ENCODE data around the gene TNRC6B. TPM values are rescaled to one million over a fixed set of nuclear protein-coding genes. Genes with fewer than 3 reads are reported as not detected.

TNRC6B gene
- total RNA-seq, 1 donor from 2014 or later = 80.1 TPM

DNA sequence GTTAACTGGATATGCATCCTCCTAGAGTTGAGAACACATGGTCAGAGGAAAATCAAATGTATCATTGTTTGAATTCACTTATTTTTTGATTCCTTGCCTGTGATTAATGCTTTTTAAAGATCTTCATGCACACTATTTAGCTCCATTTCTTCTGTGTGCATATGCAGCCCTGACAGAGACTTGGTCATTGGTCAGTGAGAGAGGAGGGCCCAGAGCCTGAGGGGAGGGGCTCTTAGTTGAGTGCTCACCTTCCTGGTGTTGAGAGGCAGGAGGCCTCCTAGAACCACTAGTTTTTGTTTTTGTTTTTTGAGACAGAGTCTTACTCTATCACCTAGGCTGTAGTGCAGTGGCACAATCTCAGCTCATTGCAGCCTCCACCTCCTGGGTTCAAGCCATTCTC, 48.9 kb downstream of the TNRC6B start:
- no peaks in the 10 kb centered on the region for H3K9me3 Mint-ChIP-seq
- no peak overlapping the region for H3K4me3 Mint-ChIP-seq
- H3K27ac Mint-ChIP-seq = no peak overlapping the region
- peaks cover 16% of the 10 kb centered on the region for H3K4me1 Mint-ChIP-seq
- no peaks in the 10 kb centered on the region for H3K27me3 Mint-ChIP-seq (ENCODE audit: low read depth)
- peaks cover 12% of the 10 kb centered on the region for H3K36me3 Mint-ChIP-seq
- no peak for DNase-seq (ENCODE audit: low spot score in 2 of 2, unreplicated experiment in 2 of 2)
- TF ChIP-seq, protein P1, sequence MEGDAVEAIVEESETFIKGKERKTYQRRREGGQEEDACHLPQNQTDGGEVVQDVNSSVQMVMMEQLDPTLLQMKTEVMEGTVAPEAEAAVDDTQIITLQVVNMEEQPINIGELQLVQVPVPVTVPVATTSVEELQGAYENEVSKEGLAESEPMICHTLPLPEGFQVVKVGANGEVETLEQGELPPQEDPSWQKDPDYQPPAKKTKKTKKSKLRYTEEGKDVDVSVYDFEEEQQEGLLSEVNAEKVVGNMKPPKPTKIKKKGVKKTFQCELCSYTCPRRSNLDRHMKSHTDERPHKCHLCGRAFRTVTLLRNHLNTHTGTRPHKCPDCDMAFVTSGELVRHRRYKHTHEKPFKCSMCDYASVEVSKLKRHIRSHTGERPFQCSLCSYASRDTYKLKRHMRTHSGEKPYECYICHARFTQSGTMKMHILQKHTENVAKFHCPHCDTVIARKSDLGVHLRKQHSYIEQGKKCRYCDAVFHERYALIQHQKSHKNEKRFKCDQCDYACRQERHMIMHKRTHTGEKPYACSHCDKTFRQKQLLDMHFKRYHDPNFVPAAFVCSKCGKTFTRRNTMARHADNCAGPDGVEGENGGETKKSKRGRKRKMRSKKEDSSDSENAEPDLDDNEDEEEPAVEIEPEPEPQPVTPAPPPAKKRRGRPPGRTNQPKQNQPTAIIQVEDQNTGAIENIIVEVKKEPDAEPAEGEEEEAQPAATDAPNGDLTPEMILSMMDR (IDR thresholded peaks at IDR 0.05; ENCODE audit: unreplicated experiment) = no peak

DNA sequence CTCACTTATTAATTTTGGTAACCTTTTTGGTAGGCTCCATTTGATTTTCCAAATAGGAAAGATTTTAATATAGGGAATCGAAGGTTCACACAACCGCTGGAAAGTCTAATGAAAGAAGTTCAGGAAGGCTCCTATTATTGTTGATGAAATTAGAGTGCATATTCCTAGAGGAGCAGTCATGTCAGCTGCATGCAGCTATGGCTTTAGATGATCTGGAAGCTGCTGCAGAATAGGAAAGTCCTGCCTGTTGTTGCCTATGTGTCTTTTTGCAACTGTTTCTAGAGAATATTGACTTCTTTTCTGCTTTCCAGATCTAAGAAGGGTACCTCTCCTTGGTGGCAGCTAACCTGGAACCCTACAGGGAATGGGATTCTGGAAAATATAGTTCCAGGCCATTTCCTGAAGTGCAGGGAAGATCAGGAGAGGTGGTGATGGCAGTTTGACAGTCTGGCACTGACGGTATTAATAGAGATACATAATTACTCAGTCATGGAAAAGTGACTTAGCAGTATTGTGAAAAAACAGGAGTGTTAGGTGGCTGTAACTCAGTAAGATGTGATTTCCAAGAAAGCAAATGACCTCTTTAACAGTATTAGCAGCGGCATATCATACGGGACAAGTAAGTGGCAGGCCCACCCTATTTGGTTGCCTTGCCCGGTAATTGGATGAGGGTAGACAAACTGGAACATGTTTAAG, 54.0 kb downstream of the TNRC6B start:
- Mint-ChIP-seq H3K9me3 (no peaks in the 10 kb centered on the region), H3K27ac (no peak overlapping the region)

DNA sequence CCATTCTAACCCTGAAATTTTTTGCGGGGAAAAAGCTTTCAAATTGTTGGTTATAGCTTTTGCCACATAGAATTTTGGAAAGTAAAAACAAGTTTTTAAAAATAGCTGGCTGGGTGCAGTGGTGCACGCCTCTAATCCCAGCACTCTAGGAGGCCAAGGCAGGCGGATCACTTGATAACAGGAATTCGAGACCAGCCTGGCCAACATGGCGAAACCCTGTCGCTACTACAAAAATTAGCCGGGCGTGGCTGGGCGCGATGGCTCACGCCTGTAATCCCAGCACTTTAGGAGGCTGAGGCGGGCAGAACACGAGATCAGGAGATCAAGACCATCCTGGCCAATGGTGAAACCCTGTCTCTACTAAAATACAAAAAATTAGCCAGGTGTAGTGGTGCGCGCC, 54.9 kb downstream of the TNRC6B start:
- H3K4me3 Mint-ChIP-seq = no peak overlapping the region
- H3K9me3 Mint-ChIP-seq = no peaks in the 10 kb centered on the region
- no peak for DNase-seq (ENCODE audit: low spot score in 2 of 2, unreplicated experiment in 2 of 2)
- no peaks in the 10 kb centered on the region for H3K27me3 Mint-ChIP-seq (ENCODE audit: low read depth)
- H3K36me3 Mint-ChIP-seq = peaks cover 17% of the 10 kb centered on the region
- TF ChIP-seq, protein P1 (IDR thresholded peaks at IDR 0.05; ENCODE audit: unreplicated experiment) = no peak
- H3K27ac Mint-ChIP-seq = no peak overlapping the region
- H3K4me1 Mint-ChIP-seq = peaks cover 23% of the 10 kb centered on the region

More for the DNA sequence above, 54.0 kb downstream of the TNRC6B start:
- no peak for DNase-seq (ENCODE audit: low spot score in 2 of 2, unreplicated experiment in 2 of 2)
- Mint-ChIP-seq H3K4me1 (peaks cover 21% of the 10 kb centered on the region), H3K27me3 (ENCODE audit: low read depth) (no peaks in the 10 kb centered on the region), H3K4me3 (no peak overlapping the region), H3K36me3 (peaks cover 17% of the 10 kb centered on the region)
- TF ChIP-seq, protein P1 (IDR thresholded peaks at IDR 0.05; ENCODE audit: unreplicated experiment) = no peak

DNA sequence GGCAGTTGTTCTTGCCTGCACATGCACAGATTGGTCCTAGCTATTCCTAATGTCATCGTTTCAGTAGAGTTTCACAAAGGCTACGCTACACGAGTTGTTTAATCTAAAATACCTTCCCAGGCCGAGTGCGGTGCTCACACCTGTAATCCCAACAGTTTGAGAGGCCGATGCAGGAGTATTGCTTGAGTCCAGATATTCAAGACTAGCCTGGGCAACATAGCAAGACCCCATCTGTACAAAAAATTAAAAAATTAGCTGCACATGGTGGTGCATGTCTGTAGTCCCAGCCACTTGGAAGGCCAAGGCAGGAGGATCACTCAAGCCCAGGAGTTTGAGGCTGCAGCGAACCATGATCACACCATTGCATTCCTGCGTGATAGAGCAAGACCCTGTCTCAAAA, 56.2 kb downstream of the TNRC6B start:
- TF ChIP-seq, protein P1 (IDR thresholded peaks at IDR 0.05; ENCODE audit: unreplicated experiment) = no peak
- no peak overlapping the region for H3K4me3 Mint-ChIP-seq
- no peaks in the 10 kb centered on the region for H3K9me3 Mint-ChIP-seq
- no peaks in the 10 kb centered on the region for H3K27me3 Mint-ChIP-seq (ENCODE audit: low read depth)
- H3K36me3 Mint-ChIP-seq = peaks cover 20% of the 10 kb centered on the region
- peaks cover 35% of the 10 kb centered on the region for H3K4me1 Mint-ChIP-seq
- no peak overlapping the region for H3K27ac Mint-ChIP-seq
- no peak for DNase-seq (ENCODE audit: low spot score in 2 of 2, unreplicated experiment in 2 of 2)

DNA sequence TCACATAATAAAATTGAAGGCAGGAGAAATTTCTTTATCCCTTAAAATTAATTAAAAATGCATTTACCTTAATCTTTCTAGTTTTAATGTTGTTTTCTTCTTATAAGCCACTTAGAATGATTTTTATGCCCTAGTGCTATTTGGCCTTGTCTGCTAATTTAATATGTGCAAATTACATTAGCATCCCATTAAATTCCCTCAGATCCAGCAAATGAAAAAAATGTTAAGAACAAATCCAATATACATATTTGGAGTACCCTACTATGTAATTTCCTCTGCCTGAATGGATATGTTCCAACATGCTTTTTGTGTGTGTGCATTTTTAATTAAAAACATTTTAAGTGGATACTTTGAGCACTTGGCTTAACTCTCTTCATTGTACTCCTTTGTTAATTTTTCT, 56.9 kb downstream of the TNRC6B start:
- Mint-ChIP-seq H3K27ac (peak overlapping the region; percentile 54), H3K27me3 (ENCODE audit: low read depth) (no peaks in the 10 kb centered on the region), H3K4me1 (peaks cover 35% of the 10 kb centered on the region), H3K4me3 (no peak overlapping the region), H3K9me3 (no peaks in the 10 kb centered on the region), H3K36me3 (peaks cover 15% of the 10 kb centered on the region)
- TF ChIP-seq, protein P1 (IDR thresholded peaks at IDR 0.05; ENCODE audit: unreplicated experiment) = no peak
- no peak for DNase-seq (ENCODE audit: low spot score in 2 of 2, unreplicated experiment in 2 of 2)
